Body of pancreas (tissue), 4 donors: ENCODE data around the gene SCAANT1.

Experiments
- CTCF ChIP-seq, 7 experiments: fragments of 450-650 bp in 4 of 7; fragments of 200-600 bp in 3 of 7; sonication (generic) in 3 of 7; IDR thresholded peaks; one replicate each; pipeline ENCODE4 v1.5.1; 2016 to 2019; ENCODE audit warnings: antibody characterized with exemption in 7 of 7
- POLR2A ChIP-seq, 3 donors: fragments of 450-650 bp; IDR thresholded peaks; one replicate each; pipeline ENCODE4 v1.6.1; 2016; ENCODE audit warnings: antibody characterized with exemption in 3 of 3, mild to moderate bottlenecking in 2 of 3

- TF ChIP-seq POLR2A (IDR thresholded peaks at IDR 0.05) (no peak), CTCF (IDR thresholded peaks at IDR 0.05) (no peak)
These were observed 40.0 kb upstream of the SCAANT1 start for GRCh38 chr3:63952248-63952594.
